Endodermal cell (in vitro differentiated cells): ENCODE measurements around the gene AKR7A3. TPM values are rescaled to one million over a fixed set of nuclear protein-coding genes. Genes with fewer than 3 reads are reported as not detected.
A peak's percentile ranks its signal among the peaks of the same experiment; 100 is the strongest.

Source experiments
- DNase-seq: peaks from one replicate; pipeline ENCODE4 v3.0.0-alpha.2; 2017
- H3K27ac ChIP-seq: 2 replicates; pipeline ENCODE4 v1.5.1; 2013; ENCODE audit warnings: mild to moderate bottlenecking, low read depth, low read length, moderate library complexity
- H3K27me3 ChIP-seq: 2 replicates; pipeline ENCODE4 v1.6.1; 2013; ENCODE audit warnings: mild to moderate bottlenecking, low read length, moderate library complexity; ENCODE audit not compliant: insufficient read depth, control insufficient read depth, poor library complexity, severe bottlenecking
- H3K36me3 ChIP-seq: 2 replicates; pipeline ENCODE4 v1.7.0; 2013; ENCODE audit warnings: mild to moderate bottlenecking, low read length, moderate library complexity; ENCODE audit not compliant: control insufficient read depth, insufficient read depth
- H3K4me1 ChIP-seq: one replicate; pipeline ENCODE4 v1.7.0; 2013; ENCODE audit warnings: low read length; ENCODE audit not compliant: control insufficient read depth, insufficient read depth
- H3K4me3 ChIP-seq: 2 replicates; pipeline ENCODE4 v1.5.1; 2013; ENCODE audit warnings: mild to moderate bottlenecking, low read length, moderate library complexity
- H3K9ac ChIP-seq: 2 replicates; pipeline ENCODE4 v1.6.1; 2013; ENCODE audit warnings: mild to moderate bottlenecking, low read length, moderate library complexity; ENCODE audit not compliant: poor library complexity, severe bottlenecking; ENCODE audit errors: extremely low read depth
- H3K9me3 ChIP-seq: 2 replicates; pipeline ENCODE4 v1.6.1; 2013; ENCODE audit warnings: mild to moderate bottlenecking, low read length, moderate library complexity; ENCODE audit not compliant: control insufficient read depth
- H3K27ac Mint-ChIP-seq: 2 replicates; pipeline ENCODE4 v1.8.0; 2020; ENCODE audit warnings: mixed read lengths
- H3K27me3 Mint-ChIP-seq: 2 replicates; pipeline ENCODE4 v1.8.0; 2021; ENCODE audit warnings: mild to moderate bottlenecking, mixed read lengths; ENCODE audit not compliant: insufficient read depth
- H3K36me3 Mint-ChIP-seq: 2 replicates; pipeline ENCODE4 v1.8.0; 2020; ENCODE audit warnings: low read depth, mixed read lengths
- H3K4me1 Mint-ChIP-seq: 2 replicates; pipeline ENCODE4 v1.8.0; 2020; ENCODE audit warnings: mixed read lengths
- H3K4me3 Mint-ChIP-seq: 2 replicates; pipeline ENCODE4 v1.8.0; 2020; ENCODE audit warnings: mild to moderate bottlenecking, moderate library complexity, mixed read lengths
- H3K9me3 Mint-ChIP-seq: 2 replicates; pipeline ENCODE4 v1.8.0; 2020; ENCODE audit warnings: mild to moderate bottlenecking, mixed read lengths
- WGBS, 2 experiments: methylation state at CpG; one replicate each; pipeline versions ENCODE4 v1.1.5 to v1.1.7; 2013; ENCODE audit warnings: missing lambda C conversion rate in 2 of 2, mixed read lengths in 1 of 2; ENCODE audit not compliant: insufficient coverage in 1 of 2, insufficient read length in 1 of 2; 5-methylcytosine and 5-hydroxymethylcytosine counted together
- total RNA-seq, 2 donors: library from RNA; stranded (reverse); fragmentation: NEBNext Ultra II Directional in 1 of 2; extraction: Animal tissue kit (Norgen Biotek cat#: 25700) in 1 of 2; gene quantifications; 2 replicates in 1 of 2; 3 replicates in 1 of 2; pipeline ENCODE4 v1.2.1, GENCODE V29; 2021
- TF ChIP-seq, protein P1 (sequence below): fragments of 200-600 bp; sonication (generic); conservative IDR thresholded peaks from 2 replicates; pipeline ENCODE4 v1.5.0; 2021; ENCODE audit warnings: antibody characterized with exemption, mild to moderate bottlenecking

The AKR7A3 gene
- total RNA-seq, 2 donors from 2014 or later: 0.92 to 2.0 TPM

DNA sequence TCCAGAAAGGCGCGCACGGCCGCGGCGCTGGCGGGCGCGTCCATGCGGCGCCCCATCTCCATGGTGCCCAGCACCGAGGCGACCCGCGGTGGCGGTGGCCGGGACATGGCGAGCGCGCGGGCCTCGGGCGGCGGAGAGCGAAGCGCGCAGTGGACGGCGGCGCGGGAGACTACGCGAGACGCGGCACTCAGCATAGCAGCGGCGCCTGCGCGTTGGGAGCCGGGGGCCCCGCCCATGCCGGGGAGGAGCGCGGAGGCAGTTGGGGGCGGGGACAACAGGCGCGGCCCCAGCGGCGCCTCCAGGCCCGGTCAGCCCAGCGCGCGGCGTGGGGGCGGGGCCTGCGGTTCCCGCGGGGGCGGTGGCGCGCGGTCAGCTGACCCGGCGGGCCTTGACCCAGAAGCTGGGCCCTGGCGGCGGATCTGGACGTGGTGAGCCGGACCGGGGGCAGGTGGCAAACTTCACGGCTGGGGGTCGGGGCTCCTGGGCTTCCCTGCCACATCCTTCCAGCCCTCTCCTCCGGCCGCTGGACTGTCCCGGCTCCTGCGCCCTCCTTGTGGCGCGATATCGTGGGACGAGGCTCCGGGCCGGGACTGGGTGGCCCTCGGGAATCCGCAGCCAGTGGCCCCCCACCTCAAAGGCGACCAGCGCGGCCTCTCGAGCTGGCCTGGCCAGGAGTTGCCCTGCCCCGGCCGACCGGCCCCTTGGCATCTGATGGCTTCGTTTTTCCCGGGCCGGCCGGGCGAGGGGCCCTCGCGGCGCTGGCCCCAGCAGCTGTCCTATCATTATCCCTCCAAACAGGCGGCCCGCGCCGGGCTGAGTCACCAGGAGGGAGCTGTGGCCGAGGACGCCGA, 23.6 kb upstream of the AKR7A3 start, which contains the start of the genes AKR7A2 and SLC66A1:
AKR7A2 (minus strand) TSS at position 214 of the 851 bp plus-strand sequence; CDS start at position 194, 20 bp downstream.
SLC66A1 (plus strand) TSS at position 396 of the 851 bp plus-strand sequence. CDS start 5,352 bp downstream, outside the sequence.
- Histone ChIP-seq H3K4me1 (peaks cover 3% of the 10 kb centered on the region), H3K36me3 (peaks cover 17% of the 10 kb centered on the region), H3K27ac (no peak within 1 kb of the TSS), H3K27me3 (no peaks in the 10 kb centered on the region), H3K4me3 (peak within 1 kb of the TSS; percentile 91), H3K9me3 (no peaks in the 10 kb centered on the region), H3K9ac (peak within 1 kb of the TSS; percentile 85)
- H3K4me3 Mint-ChIP-seq: peak within 1 kb of the TSS; percentile 78
- H3K9me3 Mint-ChIP-seq: no peaks in the 10 kb centered on the region
- no peaks in the 10 kb centered on the region for H3K27me3 Mint-ChIP-seq
- peak; percentile 95 for DNase-seq
- WGBS, 2 experiments: 0% methylated on average over 12 to 105 of the region's 105 CpGs
- H3K4me1 Mint-ChIP-seq: peaks cover 15% of the 10 kb centered on the region
- peak within 1 kb of the TSS; percentile 77 for H3K27ac Mint-ChIP-seq
- peaks cover 16% of the 10 kb centered on the region for H3K36me3 Mint-ChIP-seq
- TF ChIP-seq, protein P1, sequence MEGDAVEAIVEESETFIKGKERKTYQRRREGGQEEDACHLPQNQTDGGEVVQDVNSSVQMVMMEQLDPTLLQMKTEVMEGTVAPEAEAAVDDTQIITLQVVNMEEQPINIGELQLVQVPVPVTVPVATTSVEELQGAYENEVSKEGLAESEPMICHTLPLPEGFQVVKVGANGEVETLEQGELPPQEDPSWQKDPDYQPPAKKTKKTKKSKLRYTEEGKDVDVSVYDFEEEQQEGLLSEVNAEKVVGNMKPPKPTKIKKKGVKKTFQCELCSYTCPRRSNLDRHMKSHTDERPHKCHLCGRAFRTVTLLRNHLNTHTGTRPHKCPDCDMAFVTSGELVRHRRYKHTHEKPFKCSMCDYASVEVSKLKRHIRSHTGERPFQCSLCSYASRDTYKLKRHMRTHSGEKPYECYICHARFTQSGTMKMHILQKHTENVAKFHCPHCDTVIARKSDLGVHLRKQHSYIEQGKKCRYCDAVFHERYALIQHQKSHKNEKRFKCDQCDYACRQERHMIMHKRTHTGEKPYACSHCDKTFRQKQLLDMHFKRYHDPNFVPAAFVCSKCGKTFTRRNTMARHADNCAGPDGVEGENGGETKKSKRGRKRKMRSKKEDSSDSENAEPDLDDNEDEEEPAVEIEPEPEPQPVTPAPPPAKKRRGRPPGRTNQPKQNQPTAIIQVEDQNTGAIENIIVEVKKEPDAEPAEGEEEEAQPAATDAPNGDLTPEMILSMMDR: no peak

DNA sequence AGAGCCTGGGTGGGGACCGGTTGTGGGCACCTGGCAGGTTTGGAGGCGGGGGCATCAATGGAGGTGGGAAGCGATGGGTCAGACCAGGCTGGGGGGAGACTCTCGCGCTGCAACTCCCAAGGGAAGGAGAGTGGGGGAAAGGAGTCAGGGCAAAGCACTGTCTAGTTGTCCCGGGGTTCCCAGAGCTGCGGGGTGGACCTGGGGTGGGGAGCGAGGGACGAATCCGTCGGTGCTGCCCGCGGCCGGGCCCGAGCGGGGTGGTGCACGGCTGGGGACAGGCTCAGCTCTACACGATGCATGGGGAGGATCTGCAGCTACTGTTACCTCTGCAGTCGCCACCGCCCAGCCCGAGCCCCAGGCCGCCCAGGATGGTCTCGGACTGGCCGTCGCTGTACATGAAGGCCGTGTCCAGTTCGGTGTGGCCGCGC, 22.9 kb upstream of the AKR7A3 start:
- Mint-ChIP-seq H3K27me3 (no peaks in the 10 kb centered on the region), H3K4me3 (peak overlapping the region; percentile 78), H3K27ac (peak overlapping the region; percentile 77), H3K36me3 (peaks cover 23% of the 10 kb centered on the region), H3K9me3 (no peaks in the 10 kb centered on the region), H3K4me1 (peaks cover 15% of the 10 kb centered on the region)
- Histone ChIP-seq H3K4me3 (peak overlapping the region; percentile 82), H3K36me3 (peaks cover 22% of the 10 kb centered on the region), H3K9ac (peak overlapping the region; percentile 85), H3K27me3 (no peaks in the 10 kb centered on the region), H3K9me3 (no peaks in the 10 kb centered on the region), H3K27ac (no peak overlapping the region), H3K4me1 (peaks cover 3% of the 10 kb centered on the region)
- WGBS, 2 experiments: 1% methylated on average over 15 to 29 of the region's 29 CpGs
- peak; percentile 69 for DNase-seq
- TF ChIP-seq, protein P1: no peak

DNA sequence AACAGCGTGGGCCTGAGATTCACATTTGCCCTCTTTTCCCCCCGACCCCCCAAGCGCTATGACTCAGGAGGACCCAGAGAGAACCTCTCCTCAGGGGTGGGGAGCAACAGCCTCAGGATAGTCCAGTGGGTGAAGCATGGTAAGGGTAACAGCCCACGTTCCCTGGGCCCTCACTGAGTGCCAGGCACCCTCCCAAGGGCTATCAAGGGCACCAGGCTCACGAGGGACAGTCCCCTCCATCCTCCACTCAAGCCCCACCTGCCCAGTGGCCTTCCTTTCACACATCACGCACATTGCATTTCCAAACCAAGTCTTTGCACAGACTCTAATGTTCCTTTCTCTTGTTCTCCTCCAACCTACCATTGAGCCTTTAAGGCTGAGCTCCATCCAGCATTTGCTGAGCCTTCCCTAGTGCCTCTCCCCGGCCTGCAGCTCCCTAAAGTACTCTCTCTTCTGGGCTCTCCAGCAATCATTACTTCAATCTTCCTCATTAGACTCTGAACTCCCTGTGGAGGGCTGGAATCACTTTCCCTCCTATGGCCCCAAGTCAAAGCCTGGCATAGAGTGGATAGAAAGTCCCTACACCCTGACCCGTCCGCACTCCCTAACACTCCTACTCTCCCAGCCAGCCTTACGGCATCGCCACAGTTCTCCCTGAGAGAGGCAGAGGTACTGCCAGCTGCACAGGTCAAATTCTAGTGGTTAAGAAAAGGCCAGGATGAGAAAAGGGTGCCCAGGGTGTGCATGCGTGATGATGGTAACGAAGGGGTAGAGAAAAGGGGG, 22.3 kb upstream of the AKR7A3 start:
- Mint-ChIP-seq H3K4me3 (peak overlapping the region; percentile 78), H3K27me3 (no peaks in the 10 kb centered on the region), H3K27ac (peak overlapping the region; percentile 77), H3K9me3 (no peaks in the 10 kb centered on the region), H3K4me1 (peaks cover 15% of the 10 kb centered on the region), H3K36me3 (peaks cover 25% of the 10 kb centered on the region)
- Histone ChIP-seq H3K27ac (no peak overlapping the region), H3K9me3 (no peaks in the 10 kb centered on the region), H3K4me1 (peaks cover 3% of the 10 kb centered on the region), H3K4me3 (peak overlapping the region; percentile 82), H3K9ac (peak overlapping the region; percentile 85), H3K36me3 (peaks cover 28% of the 10 kb centered on the region), H3K27me3 (no peaks in the 10 kb centered on the region)
- DNase-seq: no peak
- TF ChIP-seq, protein P1: no peak
- WGBS, 2 experiments: 59 to 67% methylated on average over 5 to 13 of the region's 13 CpGs
